Activated T-cell treated with anti-CD3 and anti-CD28 coated beads, Interleukin-2, amount 50 U/mL, for 1 hour (primary cell): Measurements from ENCODE around the gene SLFN5.
A peak's percentile ranks its signal among the peaks of the same experiment; 100 is the strongest.
"Not testable (repeated sequence)": the region's sequence is repeated elsewhere in the genome, so short reads cannot be mapped to it uniquely, and the experiment has no call there.

Source experiments
- DNase-seq: peaks from one replicate; pipeline ENCODE4 v3.0.0-alpha.2; 2020

SLFN5 gene

DNA sequence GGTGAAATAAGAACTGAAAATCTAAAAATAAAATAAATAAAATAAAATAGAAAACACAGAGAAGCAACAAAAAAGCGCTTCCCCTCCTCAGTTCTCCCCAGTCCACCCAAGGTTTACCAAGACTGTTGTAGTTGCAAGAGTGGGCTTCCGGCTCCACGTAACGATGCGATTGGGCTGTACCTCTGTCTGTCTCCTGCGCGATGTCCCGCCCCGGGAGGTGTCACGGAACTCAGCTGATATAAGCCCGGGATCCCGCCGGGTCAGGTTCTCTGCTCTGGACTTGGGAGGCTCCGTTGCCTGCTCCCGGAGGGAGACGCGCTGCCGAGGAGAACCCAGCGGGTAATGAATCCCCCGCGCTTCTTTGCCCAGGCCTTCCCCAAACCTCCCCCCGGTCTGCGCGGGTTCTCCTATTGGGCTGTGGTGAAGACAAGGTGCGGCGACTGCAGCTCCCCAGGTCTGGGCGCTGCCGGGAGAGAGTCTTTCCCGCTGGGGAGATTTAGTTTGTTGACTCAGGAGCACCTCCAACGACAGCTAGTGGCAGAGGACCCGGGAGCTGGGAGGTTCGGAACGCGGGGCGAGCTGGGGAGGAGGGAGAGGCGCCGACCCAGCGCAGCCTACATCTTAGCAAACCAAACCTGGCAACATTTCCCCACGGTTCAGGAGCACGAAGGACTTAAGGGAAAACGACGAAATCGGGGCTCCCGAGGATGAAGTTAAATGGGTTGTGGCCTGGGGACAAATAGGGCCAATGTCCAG is at the start of gene SLFN5:
SLFN5 (plus strand) TSS at position 268 of the 756 bp plus-strand sequence. CDS start 15,619 bp downstream, outside the sequence.
- peak; percentile 97 for DNase-seq

- not testable (repeated sequence) for DNase-seq
Observed at GRCh38 chr17:35194001-35194400, 48.9 kb upstream of the SLFN5 start, which contains the start of gene SLC35G3. SLC35G3 (minus strand) TSS chr17:35194393; CDS start chr17:35194307, 86 bp downstream.

DNA sequence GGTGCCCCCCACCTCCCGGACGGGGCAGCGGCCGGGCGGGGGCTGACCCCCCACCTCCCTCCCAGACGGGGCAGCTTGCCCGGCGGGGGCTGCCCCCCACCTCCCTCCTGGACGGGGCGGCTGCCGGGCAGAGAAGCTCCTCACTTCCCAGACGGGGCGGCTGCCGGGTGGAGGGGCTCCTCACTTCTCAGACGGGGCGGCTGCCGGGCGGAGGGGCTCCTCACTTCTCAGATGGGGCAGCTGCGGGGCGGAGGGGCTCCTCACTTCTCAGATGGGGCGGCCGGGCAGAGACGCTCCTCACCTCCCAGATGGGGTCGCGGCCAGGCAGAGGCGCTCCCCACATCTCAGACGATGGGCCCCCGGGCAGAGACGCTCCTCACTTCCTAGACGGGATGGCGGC is 47.8 kb upstream of the SLFN5 start:
- DNase-seq, result not testable (repeated sequence)

- not testable (repeated sequence) for DNase-seq
Observed at GRCh38 chr17:35202582-35202981, 40.3 kb upstream of the SLFN5 start.

DNA sequence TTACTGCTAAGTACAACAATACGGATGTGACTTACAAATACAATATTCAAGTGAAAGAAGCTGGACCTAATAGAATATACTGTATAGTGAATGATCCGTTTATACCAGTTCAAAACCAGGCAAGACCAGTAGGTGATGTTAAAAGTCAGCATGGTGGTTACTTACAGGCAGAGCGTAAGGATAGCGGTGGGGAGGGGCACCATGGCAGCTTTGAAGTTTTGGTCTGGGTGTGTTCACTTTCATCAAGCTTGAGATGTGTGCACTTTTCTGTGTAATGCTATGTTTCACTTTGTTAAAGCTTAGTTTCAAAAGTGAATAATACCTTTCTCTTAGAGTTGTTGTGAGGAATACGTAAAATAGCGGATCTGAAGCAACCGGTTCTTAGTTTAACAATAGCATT is 32.1 kb upstream of the SLFN5 start:
- DNase-seq, result no peak

DNA sequence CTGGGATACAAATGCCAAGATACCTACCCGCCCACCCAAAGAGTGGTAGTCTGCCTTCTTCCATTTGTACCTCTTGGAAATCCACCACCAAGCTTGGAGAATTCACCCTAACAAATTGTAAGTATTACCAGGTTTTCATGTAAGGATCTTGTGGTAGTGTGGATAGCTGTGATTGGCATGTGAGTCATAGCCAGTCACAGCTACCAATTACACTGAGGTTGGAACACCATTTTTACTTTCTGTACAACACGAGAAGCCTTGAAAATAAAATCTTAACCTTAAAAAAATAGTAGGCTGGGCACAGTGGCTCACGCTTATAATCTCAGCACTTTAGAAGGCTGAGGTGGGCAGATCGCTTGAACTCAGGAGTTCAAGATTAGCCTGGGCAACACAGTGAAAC is 30.2 kb upstream of the SLFN5 start:
- DNase-seq, result no peak

DNA sequence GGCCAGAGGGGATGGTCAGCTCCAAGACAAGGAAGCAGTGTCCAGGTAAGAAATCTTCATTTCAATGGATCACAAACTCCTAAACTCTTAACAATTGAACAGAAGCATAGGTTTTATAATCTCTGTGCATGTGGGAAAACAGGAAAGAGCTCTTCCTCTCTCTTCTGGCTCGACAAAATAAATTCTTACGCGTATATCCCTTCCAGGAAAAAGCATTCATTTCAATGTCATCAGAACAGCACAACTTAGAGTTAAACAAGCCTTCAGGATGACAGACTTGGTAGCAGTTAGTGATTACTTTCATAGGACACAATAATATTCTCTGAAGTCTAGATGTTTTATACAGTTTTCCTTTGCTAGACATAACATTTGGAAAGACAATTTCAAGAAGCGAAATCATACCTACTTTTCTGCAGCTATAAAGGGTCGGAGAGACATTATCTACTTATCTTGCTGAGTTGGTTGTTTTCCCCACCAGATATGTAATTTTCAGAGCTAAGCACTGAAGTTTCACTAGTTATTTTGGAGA is 29.4 kb upstream of the SLFN5 start:
- no peak for DNase-seq

GRCh38 chr17:35214192-35214591 is 28.7 kb upstream of the SLFN5 start:
- no peak for DNase-seq

DNA sequence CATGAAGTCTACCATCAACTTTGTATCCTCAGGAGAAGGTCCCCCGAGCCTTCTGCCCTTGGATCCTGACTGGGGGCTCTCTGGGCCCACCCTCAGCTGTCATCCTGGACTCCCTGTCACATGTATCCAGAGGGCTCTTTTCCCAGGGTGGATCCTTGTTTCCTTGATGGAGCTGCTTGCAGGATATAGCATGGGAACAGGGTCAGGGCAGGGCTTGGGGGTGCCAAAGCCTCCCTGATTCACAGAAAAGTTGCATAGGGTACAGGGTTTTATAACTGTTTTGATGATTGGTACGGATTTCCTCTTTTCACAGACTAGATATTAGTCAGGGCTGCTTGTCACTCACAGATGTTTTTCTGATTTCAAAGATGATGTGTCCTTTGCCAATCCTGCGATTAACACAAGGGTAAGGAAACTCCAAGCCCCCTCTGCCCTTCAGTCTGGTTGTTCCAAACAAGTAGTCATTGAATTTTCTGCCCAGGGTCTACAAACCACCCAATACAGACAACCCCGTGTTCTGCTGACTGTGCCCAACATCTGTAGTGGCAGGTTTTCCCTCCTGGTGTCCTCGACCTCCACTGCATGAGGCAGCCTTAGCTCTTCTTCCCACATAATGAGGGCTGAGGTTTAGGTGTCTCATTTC is 28.1 kb upstream of the SLFN5 start:
- DNase-seq, result peak; percentile 62

GRCh38 chr17:35217107-35217506 is 25.8 kb upstream of the SLFN5 start:
- no peak for DNase-seq

GRCh38 chr17:35218915-35219314 is 24.0 kb upstream of the SLFN5 start:
- no peak for DNase-seq

DNA sequence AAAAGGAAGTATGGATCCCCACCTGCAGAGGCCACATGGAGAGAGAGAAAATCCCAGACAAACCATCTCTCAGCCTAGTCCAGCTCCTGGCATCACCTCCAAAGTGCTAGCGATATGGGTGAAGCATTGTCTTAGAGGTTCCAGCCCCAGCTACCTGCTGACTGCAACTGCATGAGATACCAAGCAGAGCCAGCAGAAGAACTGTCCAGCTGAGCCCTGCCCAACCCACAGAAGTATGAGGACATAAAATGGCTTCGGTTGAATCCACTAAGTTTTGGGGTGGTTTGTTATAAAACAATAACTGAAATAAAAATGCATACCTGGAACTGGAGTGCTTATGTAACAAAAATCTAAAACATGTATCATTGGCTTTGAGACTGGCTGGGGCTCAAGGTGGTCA is 20.4 kb upstream of the SLFN5 start:
- no peak for DNase-seq

GRCh38 chr17:35224436-35224835 is 18.4 kb upstream of the SLFN5 start:
- no peak for DNase-seq

DNA sequence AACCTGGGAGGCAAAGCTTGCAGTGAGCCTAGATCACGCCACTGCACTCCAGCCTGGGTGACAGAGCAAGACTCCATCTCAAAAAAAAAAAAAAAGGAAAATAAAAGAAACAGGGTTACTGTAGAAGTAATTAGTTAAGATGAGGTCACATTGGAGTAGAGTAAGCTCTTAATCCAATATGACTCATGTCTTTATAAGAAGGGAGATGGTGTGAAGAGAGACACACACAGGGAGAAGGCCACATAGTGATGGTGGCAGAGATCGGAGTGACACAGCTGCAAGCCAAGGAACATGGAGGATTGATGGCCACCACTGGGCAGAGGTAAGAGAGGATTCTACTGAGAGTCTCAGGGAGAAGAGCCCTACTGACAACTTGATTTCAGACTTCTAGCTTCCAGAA is 15.3 kb upstream of the SLFN5 start:
- DNase-seq, result no peak

DNA sequence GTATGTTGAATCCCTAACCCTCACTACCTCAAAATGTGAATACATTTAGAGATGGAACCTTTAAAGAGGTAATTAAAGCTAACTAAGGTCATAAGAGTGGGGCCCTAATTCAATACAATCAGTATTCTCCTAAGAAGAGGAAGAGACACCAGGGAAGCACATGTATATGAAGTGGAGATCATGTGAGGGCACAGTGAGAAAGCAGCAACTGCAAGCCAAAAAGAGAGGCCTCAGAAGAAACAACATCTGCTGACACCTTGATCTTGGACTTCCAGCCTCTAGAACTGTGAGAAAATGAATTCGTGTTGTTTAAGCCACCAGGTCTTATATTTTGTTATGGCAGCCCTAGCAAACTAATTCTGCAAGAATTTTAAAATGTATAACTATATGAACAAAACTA is 13.2 kb upstream of the SLFN5 start:
- DNase-seq, result no peak

DNA sequence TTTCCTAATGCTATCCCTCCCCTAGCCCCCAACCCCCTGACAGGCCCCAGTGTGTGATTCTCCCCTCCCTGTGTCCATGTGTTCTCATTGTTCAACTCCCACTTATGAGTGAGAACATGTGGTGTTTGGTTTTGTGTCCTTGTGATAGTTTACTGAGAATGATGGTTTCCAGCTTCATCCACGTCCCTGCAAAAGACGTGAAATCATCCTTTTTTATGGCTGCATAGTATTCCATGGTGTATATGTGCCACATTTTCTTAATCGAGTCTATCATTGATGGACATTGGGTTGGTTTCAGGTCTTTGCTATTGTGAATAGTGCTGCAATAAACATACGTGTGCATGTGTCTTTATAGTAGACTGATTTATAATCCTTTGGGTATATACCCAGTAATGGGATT is 8.6 kb upstream of the SLFN5 start:
- DNase-seq, result not testable (repeated sequence)

DNA sequence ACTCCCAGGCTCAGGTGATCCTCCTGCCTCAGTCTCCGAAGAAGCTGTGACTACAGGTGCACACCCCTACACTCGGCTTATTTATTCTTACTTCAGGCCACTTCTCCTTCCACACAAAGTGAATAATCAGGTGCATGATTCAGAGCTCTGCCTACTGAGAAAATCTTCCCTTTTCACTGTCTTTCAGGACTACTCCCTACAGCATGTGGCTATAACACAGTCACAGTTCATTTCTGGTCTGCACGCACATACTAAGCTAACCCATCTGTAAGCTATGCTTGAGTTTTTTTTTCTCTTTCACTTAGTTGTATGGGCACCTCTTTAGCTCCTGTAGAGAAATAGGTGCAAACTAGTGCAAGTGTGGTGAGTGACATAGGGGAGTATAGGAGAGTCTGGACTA is 7.6 kb upstream of the SLFN5 start:
- DNase-seq, result no peak

DNA sequence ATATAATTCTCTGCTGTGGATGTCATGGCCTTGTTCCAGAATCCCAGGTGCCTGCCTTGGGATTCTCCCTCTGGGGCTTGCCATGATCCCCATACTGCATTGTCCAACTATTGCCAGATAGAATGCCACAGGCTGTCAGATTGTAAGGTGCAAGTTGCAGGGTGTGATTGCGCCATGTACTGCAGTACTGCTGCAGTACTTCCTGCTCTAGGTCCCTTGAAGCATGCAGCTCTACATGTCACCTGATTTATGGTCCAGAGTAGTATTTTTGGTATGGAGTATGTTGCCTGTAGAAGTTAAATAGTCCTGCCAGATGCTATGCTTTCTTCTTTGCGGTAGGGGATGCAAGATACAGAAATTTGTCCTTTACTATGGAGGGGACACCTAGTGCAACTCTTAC is 7.0 kb upstream of the SLFN5 start:
- DNase-seq, result no peak

- DNase-seq, result no peak
Observed at GRCh38 chr17:35236821-35237220, 6.1 kb upstream of the SLFN5 start.

GRCh38 chr17:35238821-35239220 is 4.1 kb upstream of the SLFN5 start:
- DNase-seq, result no peak

DNA sequence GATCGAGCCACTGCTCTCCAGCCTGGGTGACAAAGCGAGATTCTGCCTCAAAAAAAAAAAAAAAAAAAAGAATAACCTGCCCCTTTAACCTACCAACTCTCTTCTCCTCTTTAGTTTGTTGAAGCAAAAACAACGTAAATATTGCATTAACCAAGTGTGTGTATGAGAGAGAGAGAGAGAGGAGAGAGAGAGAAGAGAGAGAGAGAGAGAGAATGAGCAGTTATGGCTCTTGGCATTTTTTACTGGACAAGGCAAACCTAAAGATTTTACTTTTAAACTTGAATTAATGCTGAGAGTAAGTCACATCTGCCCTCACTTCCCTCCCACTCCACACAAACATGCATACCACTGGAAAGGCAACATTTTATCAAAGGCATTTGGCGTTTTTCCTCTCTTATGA is 3.0 kb upstream of the SLFN5 start:
- DNase-seq, result no peak

DNA sequence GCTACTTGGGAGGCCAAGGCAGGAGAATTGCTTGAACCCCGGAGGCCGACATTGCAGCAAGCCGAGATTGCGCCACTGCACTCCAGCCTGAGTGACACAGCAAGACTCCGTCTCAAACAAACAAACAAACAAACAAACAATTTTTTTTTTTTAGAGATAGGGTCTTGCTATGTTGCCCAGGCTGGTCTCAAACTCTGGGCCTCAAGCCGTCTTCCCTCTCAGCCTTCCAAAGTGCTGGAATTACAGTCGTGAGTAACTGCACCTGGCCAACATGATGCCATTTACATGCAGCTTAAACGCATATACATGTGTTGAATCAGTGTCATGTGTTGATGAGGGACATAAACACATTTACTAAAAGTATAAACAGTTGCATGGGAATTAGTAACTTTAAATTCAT is 2.0 kb upstream of the SLFN5 start:
- no peak for DNase-seq

DNA sequence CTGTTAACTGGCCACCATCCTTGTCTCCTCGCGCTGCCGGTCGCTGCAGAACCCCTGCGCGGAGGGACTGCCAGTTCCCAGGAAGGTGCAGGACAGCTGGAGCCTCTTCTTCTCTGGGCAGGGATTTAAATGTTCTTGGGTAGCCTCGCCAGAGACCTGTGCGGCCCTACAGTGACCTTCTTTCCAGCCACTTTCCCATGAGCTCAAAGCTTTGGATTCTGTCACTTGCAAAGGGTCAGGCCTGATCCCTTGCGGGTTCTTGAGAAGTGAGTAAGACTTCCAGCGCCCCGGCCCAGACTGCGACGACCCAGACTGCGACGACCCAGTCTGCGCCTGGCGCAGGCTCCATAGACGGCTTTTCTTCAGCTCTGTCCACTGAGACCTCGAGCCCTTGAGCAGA is 1.4 kb upstream of the SLFN5 start:
- peak; percentile 68 for DNase-seq

DNA sequence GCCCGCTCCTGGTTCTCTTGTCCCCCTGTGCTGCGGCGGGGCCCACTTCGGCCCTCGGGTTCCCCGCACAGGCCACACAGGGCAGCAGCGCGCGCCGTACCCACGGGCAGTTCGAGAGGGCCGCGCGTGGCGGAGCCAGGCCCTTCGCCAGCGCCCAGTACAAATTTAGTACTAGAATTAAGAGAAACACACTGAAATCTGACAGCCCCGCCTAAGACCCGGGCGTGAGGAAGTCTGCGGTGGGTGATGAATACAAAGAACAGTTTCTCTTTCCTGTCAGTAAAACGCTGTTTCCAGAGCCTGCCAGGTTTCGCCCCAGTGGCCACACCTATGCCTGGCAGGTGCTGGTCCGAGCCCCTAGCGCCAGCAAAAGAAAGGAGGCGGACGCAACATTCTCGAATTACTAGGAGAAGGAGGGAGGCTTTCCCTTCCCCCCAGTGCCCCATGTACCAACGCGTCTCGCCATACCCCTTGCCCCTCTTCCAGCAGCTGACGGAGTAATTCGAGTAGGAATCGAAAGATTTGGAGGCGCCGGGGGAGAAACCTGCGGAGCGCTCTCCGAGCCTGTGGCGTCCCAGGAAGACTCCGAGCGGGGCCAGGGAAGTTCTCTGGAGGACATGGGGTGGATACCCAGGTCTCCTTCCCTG is 591 bp upstream of the SLFN5 start:
- peak; percentile 81 for DNase-seq
